H9 (cell line): ENCODE results near the gene LSS. TPM values are rescaled to one million over a fixed set of nuclear protein-coding genes. Genes with fewer than 3 reads are reported as not detected.
A peak's percentile ranks its signal among the peaks of the same experiment; 100 is the strongest.

ENCODE experiments used
- DNase-seq: peaks from one replicate; pipeline ENCODE4 v3.0.0-alpha.2; 2017
- H2AFZ ChIP-seq: one replicate; pipeline ENCODE4 v1.6.1; 2013; ENCODE audit warnings: mild to moderate bottlenecking, low read length, control low read depth, moderate library complexity
- H2AK5ac ChIP-seq: 2 replicates; pipeline ENCODE4 v1.6.1; 2013; ENCODE audit warnings: low read length, control low read depth, mixed read lengths; ENCODE audit not compliant: insufficient read length
- H2BK120ac ChIP-seq: one replicate; pipeline ENCODE4 v1.6.1; 2013; ENCODE audit warnings: low read depth, mild to moderate bottlenecking, low read length, control low read depth, inconsistent platforms; ENCODE audit not compliant: poor library complexity, severe bottlenecking
- H2BK12ac ChIP-seq: 2 replicates; pipeline ENCODE4 v1.6.1; 2013; ENCODE audit warnings: low read length, control low read depth, mixed read lengths, low read depth; ENCODE audit not compliant: insufficient read length
- H2BK15ac ChIP-seq: 2 replicates; pipeline ENCODE4 v1.6.1; 2013; ENCODE audit warnings: low read depth, low read length, control low read depth
- H2BK20ac ChIP-seq: one replicate; pipeline ENCODE4 v1.6.1; 2013; ENCODE audit warnings: low read depth, mild to moderate bottlenecking, low read length, control low read depth, inconsistent platforms; ENCODE audit not compliant: poor library complexity, severe bottlenecking
- H2BK5ac ChIP-seq: 2 replicates; pipeline ENCODE4 v1.6.1; 2013; ENCODE audit warnings: low read length, control low read depth, mixed read lengths; ENCODE audit not compliant: insufficient read length
- H3K14ac ChIP-seq: 2 replicates; pipeline ENCODE4 v1.6.1; 2013; ENCODE audit warnings: low read length, control low read depth; ENCODE audit not compliant: insufficient read depth
- H3K18ac ChIP-seq: 2 replicates; pipeline ENCODE4 v1.6.1; 2013; ENCODE audit warnings: low read depth, mild to moderate bottlenecking, mixed read lengths, low read length, control low read depth; ENCODE audit not compliant: insufficient read length
- H3K23ac ChIP-seq: 2 replicates; pipeline ENCODE4 v1.6.1; 2013; ENCODE audit warnings: low read length, control low read depth, mixed read lengths, low read depth; ENCODE audit not compliant: insufficient read length
- H3K23me2 ChIP-seq: 2 replicates; pipeline ENCODE4 v1.6.1; 2013; ENCODE audit warnings: low read depth, mild to moderate bottlenecking, mixed read lengths, low read length, control low read depth; ENCODE audit not compliant: insufficient read length, poor library complexity, severe bottlenecking
- H3K27ac ChIP-seq: 2 replicates; pipeline ENCODE4 v1.5.1; 2013; ENCODE audit warnings: low read length, control low read depth, mixed read lengths, low read depth; ENCODE audit not compliant: insufficient read length
- H3K27me3 ChIP-seq: 2 replicates; pipeline ENCODE4 v1.6.1; 2013; ENCODE audit warnings: low read length, control low read depth, inconsistent platforms; ENCODE audit not compliant: insufficient read depth
- H3K4ac ChIP-seq: 2 replicates; pipeline ENCODE4 v1.6.1; 2013; ENCODE audit warnings: low read depth, mild to moderate bottlenecking, control low read depth, inconsistent platforms, low read length, moderate library complexity
- H3K4me1 ChIP-seq: 2 replicates; pipeline ENCODE4 v1.6.1; 2013; ENCODE audit warnings: low read length, control low read depth, inconsistent platforms; ENCODE audit not compliant: insufficient read depth
- H3K4me2 ChIP-seq: 2 replicates; pipeline ENCODE4 v1.6.1; 2013; ENCODE audit warnings: low read length, control low read depth, mixed read lengths; ENCODE audit not compliant: insufficient read length, insufficient read depth
- H3K56ac ChIP-seq: 2 replicates; pipeline ENCODE4 v1.6.1; 2013; ENCODE audit warnings: low read depth, mild to moderate bottlenecking, mixed read lengths, low read length, control low read depth; ENCODE audit not compliant: insufficient read length
- H3K79me1 ChIP-seq: 2 replicates; pipeline ENCODE4 v1.6.1; 2013; ENCODE audit warnings: low read depth, mild to moderate bottlenecking, moderate library complexity, low read length, control low read depth, inconsistent platforms; ENCODE audit not compliant: insufficient read depth, poor library complexity, severe bottlenecking
- H3K79me2 ChIP-seq: 2 replicates; pipeline ENCODE4 v1.6.1; 2013; ENCODE audit warnings: low read length, control low read depth, inconsistent platforms; ENCODE audit not compliant: insufficient read depth
- H3K9ac ChIP-seq: 2 replicates; pipeline ENCODE4 v1.6.1; 2013; ENCODE audit warnings: low read length, control low read depth, mixed read lengths; ENCODE audit not compliant: insufficient read length; ENCODE audit errors: extremely low read depth
- H3K9me3 ChIP-seq: one replicate; pipeline ENCODE4 v1.6.1; 2013; ENCODE audit warnings: low read depth, low read length, inconsistent platforms; ENCODE audit not compliant: control insufficient read depth
- H3T11ph ChIP-seq: one replicate; pipeline ENCODE4 v1.6.1; 2013; ENCODE audit warnings: mild to moderate bottlenecking, low read length, control low read depth, inconsistent platforms
- H4K20me1 ChIP-seq: one replicate; pipeline ENCODE4 v1.6.1; 2013; ENCODE audit not compliant: control insufficient read depth, insufficient read length, insufficient read depth
- H4K5ac ChIP-seq: 2 replicates; pipeline ENCODE4 v1.6.1; 2013; ENCODE audit warnings: low read depth, mild to moderate bottlenecking, mixed read lengths, low read length, control low read depth; ENCODE audit not compliant: insufficient read length
- H4K8ac ChIP-seq: replicated peaks from 2 replicates; pipeline ENCODE4 v1.6.1; 2013; ENCODE audit warnings: low read length, control low read depth, mixed read lengths, low read depth; ENCODE audit not compliant: insufficient read length
- H4K91ac ChIP-seq: 2 replicates; pipeline ENCODE4 v1.6.1; 2013; ENCODE audit warnings: low read depth, mild to moderate bottlenecking, moderate library complexity, mixed read lengths, low read length, control low read depth; ENCODE audit not compliant: insufficient read length
- H3K27ac Mint-ChIP-seq, 3 experiments: 2 replicates in 2 of 3; 3 replicates in 1 of 3; pipeline ENCODE4 v1.8.0; 2020 to 2021; ENCODE audit warnings: mixed read lengths in 3 of 3, mild to moderate bottlenecking in 1 of 3, moderate library complexity in 1 of 3
- H3K27me3 Mint-ChIP-seq: 2 replicates; pipeline ENCODE4 v1.8.0; 2021; ENCODE audit warnings: low read depth, mild to moderate bottlenecking, moderate library complexity, mixed read lengths
- H3K36me3 Mint-ChIP-seq, 3 experiments: 2 replicates in 2 of 3; 3 replicates in 1 of 3; pipeline ENCODE4 v1.8.0; 2020 to 2021; ENCODE audit warnings: low read depth in 3 of 3, mixed read lengths in 3 of 3; ENCODE audit not compliant: insufficient read depth in 1 of 3
- H3K4me1 Mint-ChIP-seq, 2 experiments: 2 replicates each; pipeline ENCODE4 v1.8.0; 2020; ENCODE audit warnings: mixed read lengths in 2 of 2
- H3K4me3 Mint-ChIP-seq, 2 experiments: 2 replicates in 1 of 2; 3 replicates in 1 of 2; pipeline ENCODE4 v1.8.0; 2020 to 2021; ENCODE audit warnings: mild to moderate bottlenecking in 2 of 2, mixed read lengths in 2 of 2, moderate library complexity in 1 of 2
- H3K9me3 Mint-ChIP-seq, 2 experiments: 2 replicates in 1 of 2; 3 replicates in 1 of 2; pipeline ENCODE4 v1.8.0; 2020; ENCODE audit warnings: mild to moderate bottlenecking in 2 of 2, mixed read lengths in 2 of 2, moderate library complexity in 1 of 2
- WGBS: extraction: QIAGEN DNeasy Blood & Tissue Kit; methylation state at CpG from one replicate; pipeline ENCODE4 v1.1.7; 2013; ENCODE audit warnings: missing lambda C conversion rate, low lambda C conversion rate, mixed read lengths; ENCODE audit not compliant: insufficient read length; ENCODE audit errors: extremely low coverage; 5-methylcytosine and 5-hydroxymethylcytosine counted together
- total RNA-seq: library from RNA; stranded (reverse); gene quantifications from 2 replicates; pipeline ENCODE4 v1.2.1, GENCODE V29; 2021
- TF ChIP-seq, protein P1 (sequence below): fragments of 200-600 bp; sonication (generic); conservative IDR thresholded peaks from 3 replicates; pipeline ENCODE4 v1.8.0; 2021; ENCODE audit warnings: antibody characterized with exemption, mild to moderate bottlenecking

LSS gene
- total RNA-seq, 1 experiment from 2014 or later, result 69.2 TPM

GRCh38 chr21:46252840-46253239 lies 24.3 kb upstream of the LSS start:
- no CpG with 5 or more reads among the region's 4 CpGs for WGBS
- H3T11ph ChIP-seq, result no peak overlapping the region
- peaks cover 57 to 95% (median 84%) of the 10 kb centered on the region in 3 experiments for H3K36me3 Mint-ChIP-seq

More at GRCh38 chr21:46252840-46253239, 24.3 kb upstream of the LSS start:
- H3K4me1 ChIP-seq, result no peaks in the 10 kb centered on the region
- no peaks in the 10 kb centered on the region for H3K27me3 ChIP-seq
- no peak overlapping the region for H2BK20ac ChIP-seq
- H4K91ac ChIP-seq, result no peak overlapping the region
- TF ChIP-seq, protein P1, sequence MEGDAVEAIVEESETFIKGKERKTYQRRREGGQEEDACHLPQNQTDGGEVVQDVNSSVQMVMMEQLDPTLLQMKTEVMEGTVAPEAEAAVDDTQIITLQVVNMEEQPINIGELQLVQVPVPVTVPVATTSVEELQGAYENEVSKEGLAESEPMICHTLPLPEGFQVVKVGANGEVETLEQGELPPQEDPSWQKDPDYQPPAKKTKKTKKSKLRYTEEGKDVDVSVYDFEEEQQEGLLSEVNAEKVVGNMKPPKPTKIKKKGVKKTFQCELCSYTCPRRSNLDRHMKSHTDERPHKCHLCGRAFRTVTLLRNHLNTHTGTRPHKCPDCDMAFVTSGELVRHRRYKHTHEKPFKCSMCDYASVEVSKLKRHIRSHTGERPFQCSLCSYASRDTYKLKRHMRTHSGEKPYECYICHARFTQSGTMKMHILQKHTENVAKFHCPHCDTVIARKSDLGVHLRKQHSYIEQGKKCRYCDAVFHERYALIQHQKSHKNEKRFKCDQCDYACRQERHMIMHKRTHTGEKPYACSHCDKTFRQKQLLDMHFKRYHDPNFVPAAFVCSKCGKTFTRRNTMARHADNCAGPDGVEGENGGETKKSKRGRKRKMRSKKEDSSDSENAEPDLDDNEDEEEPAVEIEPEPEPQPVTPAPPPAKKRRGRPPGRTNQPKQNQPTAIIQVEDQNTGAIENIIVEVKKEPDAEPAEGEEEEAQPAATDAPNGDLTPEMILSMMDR, result no peak
- H3K23ac ChIP-seq, result no peak overlapping the region
- no peak overlapping the region for H2BK15ac ChIP-seq
- no peak overlapping the region for H2AK5ac ChIP-seq
- H3K56ac ChIP-seq, result no peak overlapping the region
- no peak overlapping the region for H3K4me2 ChIP-seq
- no peak overlapping the region for H3K18ac ChIP-seq
- H3K27ac ChIP-seq, result no peak overlapping the region
- no peaks in the 10 kb centered on the region for H3K23me2 ChIP-seq
- no peak overlapping the region for H2AFZ ChIP-seq
- H2BK12ac ChIP-seq, result no peak overlapping the region
- Mint-ChIP-seq H3K9me3 (no peaks in the 10 kb centered on the region), H3K4me3 (no peak overlapping the region), H3K27me3 (no peaks in the 10 kb centered on the region), H3K4me1 (no peaks in the 10 kb centered on the region), H3K27ac (peak overlapping the region in 1 of 3 experiments; percentile 30; a peak in 1 of 7 replicates)
- H3K14ac ChIP-seq, result no peak overlapping the region
- no peak for DNase-seq
- no peaks in the 10 kb centered on the region for H4K20me1 ChIP-seq
- H2BK5ac ChIP-seq, result no peak overlapping the region
- H3K4ac ChIP-seq, result no peak overlapping the region
- H4K8ac ChIP-seq, result no peak overlapping the region
- H3K9me3 ChIP-seq, result no peaks in the 10 kb centered on the region
- no peak overlapping the region for H4K5ac ChIP-seq
- no peaks in the 10 kb centered on the region for H3K79me2 ChIP-seq
- H3K9ac ChIP-seq, result no peak overlapping the region
- H2BK120ac ChIP-seq, result no peak overlapping the region
- no peaks in the 10 kb centered on the region for H3K79me1 ChIP-seq
